Trophoblast cell (in vitro differentiated cells and primary cell): ENCODE results near the gene LMBR1.
"Not testable (repeated sequence)": the region's sequence is repeated elsewhere in the genome, so short reads cannot be mapped to it uniquely, and the experiment has no call there.

Source experiments
- DNase-seq, 2 donors: peaks; one replicate each; pipeline ENCODE4 v3.0.0-alpha.2; 2016
- H2AFZ ChIP-seq: 2 replicates; pipeline ENCODE4 v1.6.1; 2013; ENCODE audit warnings: low read length, moderate library complexity, mild to moderate bottlenecking; ENCODE audit not compliant: insufficient read depth, poor library complexity
- H2AK5ac ChIP-seq: 2 replicates; pipeline ENCODE4 v1.6.1; 2013; ENCODE audit warnings: mild to moderate bottlenecking, low read length
- H2BK120ac ChIP-seq: 2 replicates; pipeline ENCODE4 v1.6.1; 2013; ENCODE audit warnings: low read length, mild to moderate bottlenecking, moderate library complexity; ENCODE audit not compliant: insufficient read depth, poor library complexity
- H2BK12ac ChIP-seq: 2 replicates; pipeline ENCODE4 v1.6.1; 2013; ENCODE audit warnings: mild to moderate bottlenecking, low read length, moderate library complexity
- H2BK5ac ChIP-seq: 2 replicates; pipeline ENCODE4 v1.6.1; 2013; ENCODE audit warnings: low read length, low read depth, moderate library complexity, mild to moderate bottlenecking; ENCODE audit not compliant: poor library complexity
- H3K14ac ChIP-seq: 2 replicates; pipeline ENCODE4 v1.6.1; 2013; ENCODE audit warnings: mild to moderate bottlenecking, low read length
- H3K18ac ChIP-seq: 2 replicates; pipeline ENCODE4 v1.6.1; 2013; ENCODE audit warnings: mild to moderate bottlenecking, low read length
- H3K23ac ChIP-seq: 2 replicates; pipeline ENCODE4 v1.6.1; 2013; ENCODE audit warnings: low read length
- H3K27ac ChIP-seq: 2 replicates; pipeline ENCODE4 v1.5.1; 2013; ENCODE audit warnings: low read depth, mild to moderate bottlenecking, inconsistent platforms, low read length, moderate library complexity
- H3K27me3 ChIP-seq: 2 replicates; pipeline ENCODE4 v1.6.1; 2013; ENCODE audit warnings: inconsistent platforms, mild to moderate bottlenecking, low read length, moderate library complexity; ENCODE audit not compliant: insufficient read depth
- H3K36me3 ChIP-seq, 2 experiments: 1 replicate in 1 of 2; 2 replicates in 1 of 2; pipeline ENCODE4 v1.6.1; 2013; ENCODE audit warnings: low read length in 2 of 2, mild to moderate bottlenecking in 2 of 2, moderate library complexity in 1 of 2; ENCODE audit not compliant: insufficient read depth in 2 of 2, control insufficient read depth in 1 of 2
- H3K4ac ChIP-seq: 2 replicates; pipeline ENCODE4 v1.6.1; 2013; ENCODE audit warnings: low read depth, mild to moderate bottlenecking, low read length, moderate library complexity
- H3K4me1 ChIP-seq, 2 experiments: 1 replicate in 1 of 2; 2 replicates in 1 of 2; pipeline ENCODE4 v1.6.1; 2013; ENCODE audit warnings: low read length in 2 of 2, mild to moderate bottlenecking in 2 of 2, moderate library complexity in 1 of 2; ENCODE audit not compliant: insufficient read depth in 2 of 2, control insufficient read depth in 1 of 2
- H3K4me2 ChIP-seq: 2 replicates; pipeline ENCODE4 v1.6.1; 2013; ENCODE audit warnings: inconsistent platforms, mild to moderate bottlenecking, low read length, moderate library complexity
- H3K4me3 ChIP-seq: 2 replicates; pipeline ENCODE4 v1.5.1; 2013; ENCODE audit warnings: mild to moderate bottlenecking, low read depth, low read length, inconsistent platforms
- H3K79me1 ChIP-seq: one replicate; pipeline ENCODE4 v1.6.1; 2013; ENCODE audit warnings: low read length
- H3K79me2 ChIP-seq: 2 replicates; pipeline ENCODE4 v1.6.1; 2013; ENCODE audit warnings: low read length, mild to moderate bottlenecking; ENCODE audit not compliant: control insufficient read depth, insufficient read depth, poor library complexity
- H3K9ac ChIP-seq: 2 replicates; pipeline ENCODE4 v1.6.1; 2013; ENCODE audit warnings: mild to moderate bottlenecking, low read length
- H3K9me3 ChIP-seq: 2 replicates; pipeline ENCODE4 v1.6.1; 2013; ENCODE audit warnings: low read depth, mild to moderate bottlenecking, control low read depth, inconsistent platforms, low read length; ENCODE audit not compliant: insufficient read depth
- H4K12ac ChIP-seq: 2 replicates; pipeline ENCODE4 v1.6.1; 2013; ENCODE audit warnings: low read depth, mild to moderate bottlenecking, low read length, moderate library complexity
- H4K8ac ChIP-seq: 2 replicates; pipeline ENCODE4 v1.6.1; 2013; ENCODE audit warnings: low read depth, mild to moderate bottlenecking, low read length, moderate library complexity
- H4K91ac ChIP-seq: one replicate; pipeline ENCODE4 v1.6.1; 2013; ENCODE audit warnings: low read depth, mild to moderate bottlenecking, low read length, moderate library complexity
- WGBS: extraction: QIAGEN DNeasy Blood & Tissue Kit; methylation state at CpG from one replicate; pipeline ENCODE4 v1.1.7; 2013; ENCODE audit warnings: missing lambda C conversion rate; ENCODE audit not compliant: insufficient read length, insufficient coverage; ENCODE audit errors: extremely low coverage; 5-methylcytosine and 5-hydroxymethylcytosine counted together

The LMBR1 gene

GRCh38 chr7:156868363-156868762 is 24.6 kb downstream of the LMBR1 start:
- not testable (repeated sequence) for H3K4me3 ChIP-seq, H3K18ac ChIP-seq, H3K4ac ChIP-seq, H3K14ac ChIP-seq, H3K23ac ChIP-seq, H3K79me1 ChIP-seq, H3K36me3 ChIP-seq, H3K4me1 ChIP-seq, H3K27ac ChIP-seq, H3K79me2 ChIP-seq, DNase-seq, H2AFZ ChIP-seq, H2AK5ac ChIP-seq, H2BK5ac ChIP-seq, H3K4me2 ChIP-seq, H3K9me3 ChIP-seq, H3K27me3 ChIP-seq, H2BK120ac ChIP-seq, H2BK12ac ChIP-seq, H4K91ac ChIP-seq, H4K12ac ChIP-seq, H4K8ac ChIP-seq, H3K9ac ChIP-seq
- no CpG with 5 or more reads among the region's 8 CpGs for WGBS

- no peak overlapping the region for H2AK5ac ChIP-seq
- H2BK5ac ChIP-seq, result no peak overlapping the region
- no peaks in the 10 kb centered on the region for H3K27me3 ChIP-seq
- H4K8ac ChIP-seq, result no peak overlapping the region
- no peak overlapping the region for H3K27ac ChIP-seq
- no peaks in the 10 kb centered on the region for H3K79me1 ChIP-seq
- no peaks in the 10 kb centered on the region for H3K4me1 ChIP-seq
- no peak overlapping the region for H2AFZ ChIP-seq
- peaks cover 6% of the 10 kb centered on the region for H3K9me3 ChIP-seq
- H3K18ac ChIP-seq, result no peak overlapping the region
- H3K4ac ChIP-seq, result no peak overlapping the region
- no peaks in the 10 kb centered on the region for H3K79me2 ChIP-seq
- no peak overlapping the region for H3K4me2 ChIP-seq
- no peak overlapping the region for H2BK120ac ChIP-seq
- H3K36me3 ChIP-seq, result peaks cover 6 to 7% of the 10 kb centered on the region in 2 experiments
- H3K14ac ChIP-seq, result no peak overlapping the region
- WGBS, result no CpG with 5 or more reads among the region's 1 CpG
- H3K9ac ChIP-seq, result no peak overlapping the region
- H4K12ac ChIP-seq, result no peak overlapping the region
- no peak overlapping the region for H3K4me3 ChIP-seq
- DNase-seq, result no peak
- no peak overlapping the region for H4K91ac ChIP-seq
- H2BK12ac ChIP-seq, result no peak overlapping the region
- H3K23ac ChIP-seq, result no peak overlapping the region
These were observed 27.5 kb downstream of the LMBR1 start for GRCh38 chr7:156865493-156865892.

GRCh38 chr7:156862022-156862421 is 31.0 kb downstream of the LMBR1 start:
- not testable (repeated sequence) for H3K4ac ChIP-seq, H3K4me2 ChIP-seq, H3K9ac ChIP-seq, H2BK5ac ChIP-seq, H3K27ac ChIP-seq, H2AFZ ChIP-seq, H3K36me3 ChIP-seq, H3K79me2 ChIP-seq, H3K4me3 ChIP-seq, H4K12ac ChIP-seq, DNase-seq, H3K27me3 ChIP-seq, H3K18ac ChIP-seq, H3K79me1 ChIP-seq, H4K91ac ChIP-seq, H4K8ac ChIP-seq, H3K9me3 ChIP-seq, H3K4me1 ChIP-seq, H3K23ac ChIP-seq, H3K14ac ChIP-seq, H2AK5ac ChIP-seq, H2BK120ac ChIP-seq, H2BK12ac ChIP-seq
- no CpG with 5 or more reads among the region's 2 CpGs for WGBS

- no peak overlapping the region for H3K18ac ChIP-seq
- H3K4me2 ChIP-seq, result no peak overlapping the region
- H3K79me2 ChIP-seq, result no peaks in the 10 kb centered on the region
- H3K4ac ChIP-seq, result no peak overlapping the region
- no CpG with 5 or more reads among the region's 2 CpGs for WGBS
- DNase-seq, result no peak
- no peak overlapping the region for H3K9ac ChIP-seq
- no peak overlapping the region for H2BK120ac ChIP-seq
- no peaks in the 10 kb centered on the region for H3K27me3 ChIP-seq
- no peak overlapping the region for H2AK5ac ChIP-seq
- H3K23ac ChIP-seq, result no peak overlapping the region
- no peak overlapping the region for H3K14ac ChIP-seq
- no peak overlapping the region for H4K8ac ChIP-seq
- H2BK5ac ChIP-seq, result no peak overlapping the region
- no peaks in the 10 kb centered on the region for H3K4me1 ChIP-seq
- no peak overlapping the region for H3K4me3 ChIP-seq
- H4K91ac ChIP-seq, result no peak overlapping the region
- H3K79me1 ChIP-seq, result no peaks in the 10 kb centered on the region
- H4K12ac ChIP-seq, result no peak overlapping the region
- H2BK12ac ChIP-seq, result no peak overlapping the region
- H3K36me3 ChIP-seq, result peaks cover 7 to 9% of the 10 kb centered on the region in 2 experiments
- no peak overlapping the region for H2AFZ ChIP-seq
- no peak overlapping the region for H3K27ac ChIP-seq
- peaks cover 6% of the 10 kb centered on the region for H3K9me3 ChIP-seq
These were observed 31.8 kb downstream of the LMBR1 start for GRCh38 chr7:156861212-156861611.
